Hematopoietic multipotent progenitor cell treated with erythropoietin and hydrocortisone succinate and interleukin-3 and kit ligand, for 6 days (in vitro differentiated cells): ENCODE measurements around the gene FAM120AOS.
A peak's percentile ranks its signal among the peaks of the same experiment; 100 is the strongest.
"Not testable (repeated sequence)": the region's sequence is repeated elsewhere in the genome, so short reads cannot be mapped to it uniquely, and the experiment has no call there.

ENCODE experiments used
- DNase-seq: peaks from one replicate; pipeline ENCODE4 v3.0.0-alpha.2; 2015

The FAM120AOS gene

DNA sequence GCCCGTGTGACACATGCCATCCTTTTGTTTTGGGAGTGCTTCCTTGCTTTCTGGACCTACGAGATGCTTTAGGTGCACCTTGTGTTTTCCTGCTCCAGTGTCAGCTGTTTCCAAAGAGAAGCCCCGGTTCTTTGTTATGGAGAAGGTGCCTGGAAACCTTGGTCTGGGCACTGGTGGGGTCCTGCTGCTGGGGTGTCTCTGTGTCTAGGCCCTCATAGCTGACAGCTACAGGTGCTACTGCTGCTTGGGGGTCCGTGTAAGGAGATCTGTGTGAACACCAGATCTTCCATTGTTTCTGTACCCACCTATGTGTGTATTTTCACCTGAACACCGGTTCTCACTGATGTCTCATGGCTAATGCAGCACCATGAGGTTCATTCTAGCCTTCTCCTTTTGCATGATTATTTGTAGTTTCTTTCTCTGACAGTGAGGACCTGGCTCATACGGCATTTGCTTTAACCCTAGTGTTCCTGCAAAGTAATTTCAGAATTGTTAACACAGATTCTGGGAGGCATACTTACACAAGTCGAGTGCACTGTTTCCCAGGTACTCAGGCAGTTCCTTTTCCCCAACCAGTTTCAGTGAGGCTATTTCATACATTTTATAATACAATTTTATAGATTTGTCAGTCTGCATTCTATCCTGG lies 13.2 kb upstream of the FAM120AOS start:
- DNase-seq, result no peak

DNA sequence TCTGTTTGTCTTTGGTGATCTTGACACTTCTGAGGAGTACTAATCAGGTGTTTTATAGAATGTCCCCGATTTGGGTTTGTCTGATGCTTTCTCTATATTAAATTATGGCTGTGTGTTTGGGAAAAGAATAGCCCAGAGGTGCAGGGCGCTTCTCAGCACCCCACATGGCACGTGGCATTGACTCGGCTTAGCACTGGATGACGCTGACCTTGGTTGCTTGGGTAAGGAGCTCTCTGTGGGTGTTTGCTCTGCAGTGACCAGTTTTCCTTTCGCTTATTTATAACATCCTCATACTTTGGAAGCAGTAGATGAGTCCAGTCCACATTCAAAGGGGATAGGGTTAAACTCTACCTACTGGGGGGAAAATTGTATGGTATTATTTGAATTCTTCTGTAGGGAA lies 12.5 kb upstream of the FAM120AOS start:
- DNase-seq, result no peak

DNA sequence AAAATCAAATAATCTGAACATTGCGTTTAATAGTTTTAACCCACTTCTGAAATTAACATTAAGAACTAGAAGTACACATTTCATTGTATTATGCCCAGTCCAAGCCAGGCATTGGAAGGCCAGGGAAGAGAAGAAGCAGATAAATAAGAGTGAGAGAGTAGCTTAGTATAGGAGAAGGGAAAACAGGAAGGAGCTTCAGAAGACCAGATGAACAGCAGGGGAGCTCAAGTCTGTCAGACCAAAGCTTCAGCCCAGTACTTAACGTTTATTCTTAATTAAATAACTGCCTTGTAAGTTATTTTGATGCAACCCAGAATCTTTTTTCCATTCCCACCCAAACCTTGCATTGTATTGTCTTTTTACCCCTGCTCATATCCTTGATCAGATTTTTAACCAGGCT lies 11.5 kb upstream of the FAM120AOS start:
- DNase-seq, result no peak

DNA sequence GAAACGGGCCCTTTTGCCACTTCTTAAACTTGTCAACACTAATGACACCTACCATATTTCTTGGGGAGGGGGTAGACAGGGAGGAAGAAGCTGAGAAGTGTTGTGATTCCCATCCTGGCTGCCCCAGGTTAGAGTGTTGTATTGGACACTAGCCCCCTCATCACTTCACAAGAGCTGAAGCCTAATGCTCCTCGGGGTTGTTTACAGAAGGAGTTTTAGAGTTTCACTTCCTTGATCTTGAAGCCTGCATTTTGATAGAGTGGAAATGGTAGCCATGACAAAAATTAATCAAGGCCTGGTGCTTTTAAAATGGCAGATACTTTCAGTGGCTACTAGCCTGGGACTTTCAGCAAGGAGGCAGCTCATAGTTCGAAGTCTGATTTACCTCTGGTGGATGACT lies 11.0 kb upstream of the FAM120AOS start:
- no peak for DNase-seq

DNA sequence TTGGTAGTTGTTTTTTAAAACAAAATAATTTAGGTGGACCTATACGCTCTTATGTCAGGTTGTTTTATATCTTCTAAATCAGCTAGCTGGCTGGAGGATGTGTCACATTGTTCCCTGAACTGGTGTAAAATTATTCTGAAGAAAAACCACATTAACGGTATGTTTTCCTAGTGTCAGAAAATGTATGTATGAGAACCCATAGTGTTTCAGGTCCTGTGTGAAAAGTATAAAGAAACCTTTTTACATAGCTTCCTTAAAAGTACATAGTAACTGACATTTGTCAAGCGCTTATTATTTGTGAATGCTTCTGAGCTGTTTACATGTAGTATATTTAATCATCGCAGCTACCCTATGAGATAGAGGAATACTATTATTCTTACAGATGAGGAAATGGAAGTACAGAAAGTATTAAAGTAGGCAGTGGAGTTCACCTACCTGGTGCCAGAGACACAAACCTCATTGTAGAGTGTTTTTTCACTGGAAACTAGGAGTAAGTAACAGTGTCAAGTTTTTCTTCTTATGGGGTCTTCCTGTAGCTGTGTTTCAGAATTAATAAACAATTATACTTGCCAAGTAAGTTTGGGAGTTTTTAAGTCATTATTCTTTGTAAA lies 10.4 kb upstream of the FAM120AOS start:
- DNase-seq, result peak; percentile 32

DNA sequence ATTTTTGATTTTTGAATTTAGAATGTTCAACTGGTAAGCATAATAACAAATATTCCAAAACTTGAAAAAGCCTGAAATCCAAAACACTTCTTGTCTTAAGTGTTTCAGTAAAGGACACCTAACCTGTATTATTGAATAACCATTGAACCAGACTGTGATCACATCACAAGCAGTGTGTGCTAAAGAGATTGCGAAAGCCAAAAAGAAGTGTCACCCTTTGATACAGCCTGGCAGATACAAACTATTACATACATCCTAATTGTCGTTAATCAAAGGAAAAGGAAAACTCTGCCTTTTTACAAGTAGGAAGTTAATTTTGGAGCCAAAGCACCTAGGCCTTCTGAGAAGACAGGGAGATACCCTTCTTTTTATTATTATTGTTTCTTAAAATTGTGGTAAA lies 8.4 kb upstream of the FAM120AOS start:
- DNase-seq, result peak; percentile 31

DNA sequence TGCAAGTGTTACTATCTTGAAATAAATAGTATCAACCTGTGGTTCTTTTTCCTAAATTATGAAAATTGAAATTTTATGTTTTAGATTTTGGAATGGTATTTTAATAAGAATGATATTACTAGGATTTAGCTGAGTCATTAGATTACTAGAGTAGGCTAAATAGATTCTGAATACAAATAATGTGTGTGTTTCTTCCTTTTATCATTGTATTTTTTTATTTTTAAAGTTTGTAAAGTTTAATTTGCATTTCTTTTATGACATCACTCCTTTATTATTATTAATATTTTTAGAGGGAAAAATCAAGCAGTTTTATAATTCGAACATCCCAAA lies 8.0 kb upstream of the FAM120AOS start:
- DNase-seq, result no peak

DNA sequence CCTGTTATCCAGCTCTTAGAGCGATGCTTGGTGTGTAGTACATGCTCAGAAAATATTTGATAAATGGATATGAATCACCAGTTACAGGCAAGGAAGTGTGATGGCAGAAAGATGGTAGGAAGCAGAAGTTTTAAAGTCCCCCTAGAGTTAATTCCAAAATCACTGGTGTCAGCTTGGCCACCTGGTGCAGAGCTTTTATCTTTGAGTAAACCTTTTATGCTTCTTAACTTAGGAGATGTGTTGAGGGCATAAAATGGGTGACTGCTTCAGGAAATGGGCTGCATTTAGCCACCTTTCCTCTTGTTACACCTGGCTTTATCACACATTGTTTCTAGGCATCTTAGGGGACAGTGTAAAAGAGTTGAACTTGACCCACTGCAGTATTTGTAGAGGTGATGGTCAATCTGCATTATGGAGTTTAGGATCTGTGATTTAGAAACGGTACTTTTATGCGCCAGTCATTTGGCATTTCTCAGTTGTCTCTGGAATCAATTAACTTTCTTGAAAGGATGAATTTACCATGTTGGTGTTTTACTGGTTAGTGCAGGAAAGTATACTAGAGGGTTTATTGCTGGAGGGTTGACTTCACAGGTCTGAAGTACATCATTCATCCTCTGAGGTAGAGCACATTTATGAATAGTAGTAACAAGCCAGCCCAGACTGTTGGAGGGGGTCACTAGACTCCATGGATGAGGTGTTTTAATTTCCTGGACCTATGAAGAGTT lies 7.5 kb upstream of the FAM120AOS start:
- no peak for DNase-seq

DNA sequence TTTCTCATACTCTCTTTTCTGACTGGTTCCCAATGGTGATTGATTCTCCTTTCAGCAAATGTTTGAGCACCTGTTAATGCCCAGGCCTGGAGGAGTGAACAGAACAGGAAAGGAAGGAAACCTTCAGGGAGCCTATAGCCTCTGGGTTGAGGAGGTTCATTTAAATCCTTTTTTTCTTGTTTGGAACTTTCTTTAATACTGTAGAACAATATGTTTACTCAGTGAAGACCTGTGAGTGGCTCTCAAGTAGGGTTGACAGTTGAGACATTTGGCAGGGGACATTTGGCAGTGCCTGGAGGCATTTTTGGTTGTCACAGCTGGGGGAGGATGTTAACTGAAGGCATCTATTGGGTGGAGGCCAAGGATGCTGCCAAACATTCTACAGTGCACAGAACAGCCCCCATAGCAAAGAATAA lies 6.1 kb upstream of the FAM120AOS start:
- DNase-seq, result no peak

DNA sequence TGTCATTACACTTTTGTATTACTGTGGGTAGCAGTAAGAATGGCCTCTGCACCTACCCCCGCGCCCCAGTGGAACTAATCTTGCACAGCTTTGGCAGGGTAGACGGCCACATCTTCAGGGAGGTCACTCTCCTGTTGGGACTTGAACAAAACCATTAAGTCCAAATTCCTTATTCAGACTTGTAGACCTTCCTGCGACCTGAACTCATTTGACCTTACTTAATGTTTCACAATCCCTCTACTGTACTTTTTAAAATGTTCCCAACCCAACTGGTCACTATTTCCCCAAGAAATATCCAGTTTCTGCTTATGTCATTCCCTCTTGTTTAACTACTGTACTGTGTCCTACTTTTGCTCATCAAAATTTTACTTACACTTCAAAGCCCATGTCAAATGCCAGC lies 5.3 kb upstream of the FAM120AOS start:
- no peak for DNase-seq

DNA sequence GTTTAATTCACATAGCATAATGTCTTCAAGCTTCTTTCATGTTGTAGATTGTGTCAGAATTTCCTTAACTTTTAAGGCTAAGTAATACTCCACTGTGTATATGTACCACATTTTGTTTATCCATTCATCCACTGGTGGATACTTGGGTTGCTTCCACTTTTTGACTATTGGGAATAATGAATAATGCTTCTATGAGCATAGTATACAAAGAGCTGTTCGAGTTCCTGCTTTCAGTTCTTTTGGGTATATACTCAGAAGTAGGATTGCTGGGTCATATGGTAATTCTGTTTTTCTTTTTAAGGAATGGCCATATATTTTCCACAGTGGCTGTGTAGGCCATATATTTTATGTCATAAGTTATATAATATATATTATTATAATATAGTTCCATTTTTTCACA lies 3.6 kb upstream of the FAM120AOS start:
- no peak for DNase-seq

DNA sequence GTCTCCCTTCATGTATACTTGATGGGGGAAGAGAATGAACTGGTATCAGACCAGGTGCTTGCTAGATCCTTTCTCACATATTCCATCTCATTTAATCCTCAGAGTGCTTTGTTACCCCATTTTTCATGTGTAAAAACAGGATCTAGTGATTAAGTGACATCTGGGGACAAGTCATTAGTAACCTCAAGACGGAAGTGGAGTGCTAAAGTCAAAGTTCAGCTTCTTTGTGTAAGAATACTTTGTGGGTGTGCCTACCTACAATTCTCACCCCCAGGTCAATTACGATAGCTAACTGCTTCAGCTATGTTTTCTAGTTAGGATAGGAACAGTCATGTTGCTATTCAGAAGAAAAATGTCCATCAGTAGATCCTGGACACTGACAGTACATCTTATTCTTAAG lies 3.1 kb upstream of the FAM120AOS start:
- no peak for DNase-seq

DNA sequence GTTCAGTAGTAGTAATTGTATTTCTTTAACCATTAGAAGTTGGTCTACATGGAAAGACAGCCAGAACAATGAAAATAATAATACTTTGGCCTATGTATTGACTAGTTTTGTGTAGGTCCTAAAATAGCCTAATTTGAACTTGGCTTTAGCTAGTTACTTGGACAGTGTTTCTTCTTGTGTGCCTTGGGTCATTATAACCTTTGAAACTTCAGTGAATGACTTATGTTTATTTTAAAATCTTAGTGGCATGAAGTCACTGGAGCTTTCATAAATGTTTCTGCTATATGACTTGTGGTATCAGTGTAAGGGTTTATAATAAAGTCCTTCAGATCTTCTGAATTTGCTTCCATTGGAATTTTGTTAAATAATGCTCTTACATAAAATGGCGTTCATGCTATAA lies 2.6 kb upstream of the FAM120AOS start:
- no peak for DNase-seq

DNA sequence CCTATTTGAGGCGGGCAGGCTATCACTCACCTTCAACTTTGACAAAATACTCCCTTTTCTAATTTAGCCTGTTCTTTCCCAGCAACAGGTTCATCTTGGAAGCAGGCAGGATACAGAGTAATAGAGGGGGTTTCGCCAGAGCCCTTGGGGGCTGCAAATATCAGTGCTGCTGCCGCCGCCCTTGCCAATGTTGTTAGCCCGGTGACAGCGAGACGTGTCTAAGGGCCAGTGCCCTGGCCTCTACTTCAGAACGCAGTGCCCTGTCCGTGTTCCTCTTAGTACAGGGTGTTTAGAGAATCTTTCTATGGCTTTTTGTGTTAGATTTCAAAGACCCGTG lies 703 bp downstream of the FAM120AOS start:
- DNase-seq, result no peak

DNA sequence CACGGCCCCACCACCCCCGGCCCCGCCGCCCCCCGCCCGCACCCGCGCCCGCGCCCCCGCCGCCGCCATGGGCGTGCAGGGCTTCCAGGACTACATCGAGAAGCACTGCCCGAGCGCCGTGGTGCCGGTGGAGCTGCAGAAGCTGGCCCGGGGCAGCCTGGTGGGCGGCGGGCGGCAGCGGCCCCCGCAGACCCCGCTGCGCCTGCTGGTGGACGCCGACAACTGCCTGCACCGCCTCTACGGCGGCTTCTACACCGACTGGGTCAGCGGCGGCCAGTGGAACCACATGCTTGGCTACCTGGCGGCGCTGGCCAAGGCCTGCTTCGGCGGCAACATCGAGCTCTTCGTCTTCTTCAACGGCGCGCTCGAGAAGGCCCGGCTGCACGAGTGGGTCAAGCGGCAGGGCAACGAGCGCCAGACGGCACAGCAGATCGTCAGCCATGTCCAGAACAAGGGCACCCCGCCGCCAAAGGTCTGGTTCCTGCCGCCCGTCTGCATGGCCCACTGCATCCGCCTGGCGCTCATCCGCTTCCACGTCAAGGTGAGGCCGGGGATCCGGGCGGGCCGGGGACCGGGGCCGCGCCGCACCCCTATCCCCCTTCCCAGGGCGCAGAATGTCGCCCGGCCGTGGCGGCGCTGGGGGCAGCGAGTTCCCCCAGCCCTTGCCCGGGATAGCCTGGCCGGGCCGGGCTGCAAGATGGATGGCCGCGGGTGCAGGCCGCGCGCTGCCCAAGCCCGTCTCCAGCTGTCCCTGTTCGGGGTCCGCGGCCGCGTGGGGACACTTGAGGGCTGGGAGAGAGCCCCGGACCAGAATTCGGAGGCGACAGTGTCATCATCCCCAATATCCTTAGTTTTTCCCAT lies 1.3 kb downstream of the FAM120AOS start:
- DNase-seq, result peak; percentile 53

DNA sequence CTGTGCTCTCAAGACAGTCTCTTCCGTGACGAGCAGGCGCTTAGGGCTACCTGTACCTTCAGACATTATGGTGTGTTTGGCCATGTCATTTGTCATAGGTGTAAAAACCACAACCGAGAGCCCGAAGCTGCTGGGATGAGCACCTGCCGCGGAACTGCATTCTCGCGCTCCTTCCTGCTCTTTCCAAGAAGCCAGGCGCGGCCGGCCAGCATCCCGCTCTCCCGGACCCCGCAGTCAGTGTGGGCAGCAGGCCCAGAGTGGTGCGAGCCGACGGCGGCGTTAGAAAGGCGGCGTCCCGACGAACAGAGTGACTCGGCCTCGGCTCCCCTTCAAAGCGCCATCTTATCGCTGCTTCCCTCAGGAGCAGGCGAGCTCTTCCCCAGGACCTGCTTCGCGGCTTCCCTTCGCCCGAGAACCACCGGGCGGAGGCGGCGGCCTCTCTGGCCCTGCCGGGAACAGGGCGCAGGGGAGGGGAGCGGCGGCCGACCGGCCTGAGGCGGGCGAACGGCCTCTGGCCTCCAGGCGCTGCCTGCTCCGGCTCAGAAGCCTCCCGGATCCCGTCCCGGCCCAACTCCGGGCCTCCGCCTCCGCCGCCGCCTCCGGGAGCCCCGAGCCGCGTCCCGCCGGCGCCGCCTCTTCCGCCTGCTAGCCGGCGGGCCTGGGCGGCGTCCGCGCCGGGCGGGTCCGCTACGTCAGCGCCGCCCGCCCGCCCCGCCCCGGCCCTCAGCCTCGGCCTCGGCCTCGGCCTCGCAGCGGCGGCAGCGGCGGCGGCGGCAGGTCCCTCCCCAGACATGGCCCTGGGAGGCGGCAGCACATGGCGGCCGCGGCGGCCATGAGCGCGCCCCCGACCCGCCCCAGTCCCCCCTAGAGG lies 2.2 kb downstream of the FAM120AOS start, which contains the start of gene FAM120A:
TSS of gene FAM120A (plus strand) at position 741 of the 871 bp plus-strand sequence. CDS start 231 bp downstream, outside the sequence.
- DNase-seq, result peak; percentile 84

DNA sequence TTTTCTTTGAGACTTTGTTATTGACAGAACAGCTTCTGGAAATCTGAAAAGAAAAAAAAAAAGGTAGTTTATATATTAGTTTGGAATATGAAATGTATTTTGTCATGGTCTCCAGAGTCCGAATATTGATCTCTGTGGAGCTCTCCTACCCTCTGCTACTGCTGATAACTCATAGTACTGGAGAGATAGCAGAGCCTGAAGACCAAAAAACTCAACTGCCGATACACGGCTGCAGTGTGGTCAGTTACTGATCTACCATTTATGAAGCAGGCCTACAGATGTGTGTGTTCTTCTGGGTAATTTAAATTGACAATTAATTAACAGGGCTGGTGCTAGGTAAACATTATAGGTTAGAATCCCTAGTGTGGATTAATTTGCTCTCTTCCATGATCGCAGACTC lies 5.7 kb downstream of the FAM120AOS start:
- DNase-seq, result peak; percentile 59

DNA sequence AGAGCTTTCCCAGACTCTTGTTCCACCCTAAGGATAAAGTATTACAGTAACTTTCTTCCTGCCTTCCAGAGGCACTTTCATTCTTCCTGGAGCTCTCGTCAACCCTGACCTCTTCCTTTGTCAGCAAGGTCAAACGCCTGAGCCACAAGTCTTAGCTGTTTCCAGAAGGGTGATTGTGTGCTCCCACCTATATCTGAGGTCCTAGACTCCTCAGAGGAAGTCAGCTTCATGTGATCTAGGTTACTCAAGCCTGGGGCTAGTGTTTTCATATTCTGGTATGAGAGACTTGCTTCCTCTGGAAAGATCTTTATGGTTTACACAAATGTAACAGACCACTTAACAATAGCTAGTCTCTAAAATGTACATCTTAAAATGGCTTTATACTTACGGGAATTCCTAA lies 7.3 kb downstream of the FAM120AOS start:
- no peak for DNase-seq

DNA sequence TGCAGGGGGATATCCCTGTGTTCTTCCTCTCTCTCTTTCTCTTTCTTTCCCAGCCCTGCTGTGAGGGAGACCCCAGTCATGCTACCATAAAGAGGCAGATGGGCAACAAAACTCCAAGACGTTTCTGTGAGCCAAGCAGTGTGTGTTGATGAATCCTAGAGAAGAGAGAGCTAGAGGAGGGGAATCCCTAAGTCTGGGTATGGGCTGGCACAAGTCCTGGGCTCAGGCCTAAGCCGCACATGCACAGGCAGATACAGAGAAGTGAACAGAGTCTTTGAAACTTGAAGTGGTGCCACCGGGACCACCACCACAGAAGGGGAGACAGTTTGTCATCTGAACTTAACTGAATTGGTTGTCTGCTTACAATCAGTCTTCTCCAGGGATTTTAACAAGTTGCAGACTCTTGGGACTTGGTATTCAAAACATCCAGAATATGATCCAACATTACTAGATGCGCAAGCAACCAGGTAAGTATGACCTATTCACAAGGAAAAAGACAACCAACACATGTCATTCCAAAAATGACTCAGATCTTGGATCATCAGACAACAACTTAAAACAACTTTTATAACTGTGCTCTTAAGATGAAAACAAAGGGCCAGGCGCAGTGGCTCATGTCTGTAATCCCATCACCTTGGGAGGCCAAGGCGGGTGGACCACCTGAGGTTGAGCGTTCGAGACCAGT lies 12.3 kb downstream of the FAM120AOS start:
- no peak for DNase-seq

DNA sequence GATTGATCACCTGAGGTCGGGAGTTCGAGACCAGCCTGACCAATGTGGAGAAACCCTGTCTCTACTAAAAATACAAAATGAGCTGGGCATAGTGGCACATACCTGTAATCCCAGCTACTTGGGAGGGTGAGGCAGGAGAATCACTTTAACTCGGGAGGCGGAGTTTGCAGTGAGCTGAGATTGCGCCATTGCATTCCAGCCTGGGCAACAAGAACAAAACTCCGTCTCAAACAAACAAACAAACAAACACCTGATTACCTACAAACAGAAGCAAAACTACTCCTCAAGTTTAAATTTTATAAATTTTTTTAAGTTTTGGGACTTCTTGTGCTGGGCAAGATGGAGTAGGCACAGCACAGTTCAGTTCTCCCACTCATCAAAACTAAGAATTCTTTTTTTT lies 14.1 kb downstream of the FAM120AOS start:
- not testable (repeated sequence) for DNase-seq

DNA sequence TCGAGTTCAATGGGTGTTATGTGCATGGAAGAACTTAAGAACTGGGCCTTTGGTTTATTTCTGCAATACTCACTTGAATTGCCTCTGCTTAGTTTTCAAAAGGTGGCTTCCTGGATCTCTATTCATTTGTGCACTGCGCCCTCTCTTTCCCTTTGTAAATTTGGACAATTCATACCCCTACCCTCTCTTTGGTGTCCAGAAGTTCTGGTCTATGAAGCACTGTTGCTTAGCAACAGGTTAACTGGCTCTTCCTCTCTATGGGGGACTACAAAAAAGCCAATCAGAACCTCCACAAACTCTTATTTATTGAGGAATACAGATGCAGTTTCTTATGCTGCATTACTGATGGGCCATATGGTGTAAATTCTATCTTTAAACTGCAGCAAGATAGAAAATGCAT lies 15.4 kb downstream of the FAM120AOS start:
- DNase-seq, result no peak
